Thyroid gland (tissue), 4 donors: ENCODE measurements around the gene TAS2R40. TPM values are rescaled to one million over a fixed set of nuclear protein-coding genes. Genes with fewer than 3 reads are reported as not detected.

Source experiments
- DNase-seq, 2 donors: peaks; one replicate each; pipeline ENCODE4 v3.0.0-alpha.2; 2019
- H3K27ac ChIP-seq, 3 donors: fragments of 200-600 bp; sonication (generic); 1 replicate in 2 of 3; 2 replicates in 1 of 3; pipeline ENCODE4 v1.5.1; 2016 to 2019; ENCODE audit warnings: mild to moderate bottlenecking in 1 of 3, moderate library complexity in 1 of 3
- H3K27me3 ChIP-seq: fragments of 200-600 bp; sonication (generic); one replicate; pipeline ENCODE4 v1.5.1; 2019
- H3K36me3 ChIP-seq, 2 donors: fragments of 200-600 bp; sonication (generic); one replicate each; pipeline ENCODE4 v1.5.1; 2016 to 2019
- H3K4me1 ChIP-seq, 2 donors: fragments of 200-600 bp; sonication (generic); one replicate each; pipeline ENCODE4 v1.5.1; 2017 to 2019
- H3K4me3 ChIP-seq, 3 donors: fragments of 200-600 bp; sonication (generic); replicated peaks in 1 of 3; 1 replicate in 2 of 3; 2 replicates in 1 of 3; pipeline ENCODE4 v1.5.1; 2016; ENCODE audit warnings: mild to moderate bottlenecking in 1 of 3
- H3K9me3 ChIP-seq: fragments of 200-600 bp; sonication (generic); one replicate; pipeline ENCODE4 v1.5.1; 2017
- POLR2A ChIP-seq, 2 donors: fragments of 450-650 bp; IDR thresholded peaks; one replicate each; pipeline ENCODE4 v1.6.1; 2017; ENCODE audit warnings: antibody characterized with exemption in 2 of 2, mild to moderate bottlenecking in 2 of 2, moderate library complexity in 1 of 2
- WGBS, 2 donors: methylation state at CpG; one replicate each; pipeline ENCODE4 v1.1.5; 2017; 5-methylcytosine and 5-hydroxymethylcytosine counted together
- intact Hi-C: fragments of 100-400 bp; cut with DNase I; formaldehyde crosslinking; loops from one replicate; pipeline ENCODE4 v1.15.1; 2023
- total RNA-seq, 4 donors: library from RNA; depleted of rRNA; stranded (reverse); fragments of >200 nt; gene quantifications; one replicate each; pipeline ENCODE4 v1.2.3, GENCODE V29; 2016
- TF ChIP-seq, protein P1 (sequence below), 6 experiments: fragments of 200-600 bp in 3 of 6; fragments of 450-650 bp in 3 of 6; sonication (generic) in 3 of 6; IDR thresholded peaks; one replicate each; pipeline ENCODE4 v1.5.1; 2016 to 2019; ENCODE audit warnings: antibody characterized with exemption in 6 of 6, mild to moderate bottlenecking in 2 of 6, inconsistent platforms in 1 of 6, moderate library complexity in 1 of 6

TAS2R40 gene
- total RNA-seq, 4 donors from 2014 or later: not detected

DNA sequence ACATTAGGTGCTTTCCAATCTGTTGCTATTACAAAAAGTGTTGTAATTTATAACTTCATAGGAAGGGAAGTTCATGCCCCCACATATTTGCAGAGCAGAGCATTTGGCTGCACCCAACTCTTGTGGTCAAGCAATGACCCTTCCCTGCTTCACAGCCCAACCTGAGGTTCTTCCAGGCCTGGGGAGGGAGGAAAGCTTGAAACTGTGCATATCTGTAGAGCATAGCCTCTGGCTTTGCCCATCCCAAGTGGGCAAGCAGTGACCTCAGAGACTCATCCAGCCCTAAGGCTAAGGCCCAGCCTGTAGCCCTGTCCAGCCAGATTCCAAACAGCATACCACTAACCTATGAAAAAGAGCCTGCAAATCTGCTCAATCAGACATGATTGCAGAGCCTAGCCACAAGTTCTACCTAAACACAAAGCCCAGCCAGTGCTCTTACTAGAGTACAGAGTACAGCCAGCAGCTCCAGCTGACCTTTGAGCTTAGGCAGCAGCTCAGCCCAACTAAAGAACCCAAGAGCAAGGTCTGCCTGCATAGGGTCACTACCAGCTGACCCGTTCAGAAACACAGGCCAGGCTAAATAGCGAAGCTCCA lies 27.0 kb downstream of the TAS2R40 start:
- intact Hi-C loops: no loop called here
- no peaks in the 10 kb centered on the region for H3K36me3 ChIP-seq
- no peaks in the 10 kb centered on the region for H3K27me3 ChIP-seq
- H3K27ac ChIP-seq: no peak overlapping the region
- WGBS, 2 donors: 82 to 100% methylated on average over 2 of the region's 2 CpGs
- H3K4me1 ChIP-seq: no peaks in the 10 kb centered on the region
- no peak for DNase-seq
- no peak overlapping the region for H3K4me3 ChIP-seq
- no peaks in the 10 kb centered on the region for H3K9me3 ChIP-seq
- no peak for TF ChIP-seq POLR2A (IDR thresholded peaks at IDR 0.05)
- TF ChIP-seq, protein P1, sequence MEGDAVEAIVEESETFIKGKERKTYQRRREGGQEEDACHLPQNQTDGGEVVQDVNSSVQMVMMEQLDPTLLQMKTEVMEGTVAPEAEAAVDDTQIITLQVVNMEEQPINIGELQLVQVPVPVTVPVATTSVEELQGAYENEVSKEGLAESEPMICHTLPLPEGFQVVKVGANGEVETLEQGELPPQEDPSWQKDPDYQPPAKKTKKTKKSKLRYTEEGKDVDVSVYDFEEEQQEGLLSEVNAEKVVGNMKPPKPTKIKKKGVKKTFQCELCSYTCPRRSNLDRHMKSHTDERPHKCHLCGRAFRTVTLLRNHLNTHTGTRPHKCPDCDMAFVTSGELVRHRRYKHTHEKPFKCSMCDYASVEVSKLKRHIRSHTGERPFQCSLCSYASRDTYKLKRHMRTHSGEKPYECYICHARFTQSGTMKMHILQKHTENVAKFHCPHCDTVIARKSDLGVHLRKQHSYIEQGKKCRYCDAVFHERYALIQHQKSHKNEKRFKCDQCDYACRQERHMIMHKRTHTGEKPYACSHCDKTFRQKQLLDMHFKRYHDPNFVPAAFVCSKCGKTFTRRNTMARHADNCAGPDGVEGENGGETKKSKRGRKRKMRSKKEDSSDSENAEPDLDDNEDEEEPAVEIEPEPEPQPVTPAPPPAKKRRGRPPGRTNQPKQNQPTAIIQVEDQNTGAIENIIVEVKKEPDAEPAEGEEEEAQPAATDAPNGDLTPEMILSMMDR (IDR thresholded peaks at IDR 0.05): no peak

DNA sequence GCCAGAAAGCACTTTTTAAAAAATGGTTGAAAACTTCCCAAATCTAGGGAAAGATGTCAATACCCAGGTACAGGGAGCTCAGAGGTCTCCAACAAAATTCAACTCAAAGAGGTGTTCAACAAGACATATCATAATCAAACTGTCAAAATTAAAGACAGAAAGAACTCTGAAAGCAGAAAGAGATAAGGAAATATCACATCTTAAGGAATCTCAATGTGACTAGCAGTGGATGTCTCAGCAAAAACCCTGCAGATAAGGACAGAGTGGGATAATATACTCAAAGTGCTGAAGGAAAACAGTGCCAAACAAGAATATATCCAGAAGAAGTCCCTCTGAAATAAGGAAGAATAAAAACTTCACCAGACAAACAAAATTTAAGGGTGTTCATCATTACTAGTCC lies 28.4 kb downstream of the TAS2R40 start:
- H3K4me3 ChIP-seq: no peak overlapping the region
- no peaks in the 10 kb centered on the region for H3K36me3 ChIP-seq
- H3K4me1 ChIP-seq: no peaks in the 10 kb centered on the region
- intact Hi-C loops: no loop called here
- no peaks in the 10 kb centered on the region for H3K9me3 ChIP-seq
- TF ChIP-seq, protein P1 (IDR thresholded peaks at IDR 0.05): no peak
- TF ChIP-seq POLR2A (IDR thresholded peaks at IDR 0.05): no peak
- no peaks in the 10 kb centered on the region for H3K27me3 ChIP-seq
- no peak overlapping the region for H3K27ac ChIP-seq
- no peak for DNase-seq

DNA sequence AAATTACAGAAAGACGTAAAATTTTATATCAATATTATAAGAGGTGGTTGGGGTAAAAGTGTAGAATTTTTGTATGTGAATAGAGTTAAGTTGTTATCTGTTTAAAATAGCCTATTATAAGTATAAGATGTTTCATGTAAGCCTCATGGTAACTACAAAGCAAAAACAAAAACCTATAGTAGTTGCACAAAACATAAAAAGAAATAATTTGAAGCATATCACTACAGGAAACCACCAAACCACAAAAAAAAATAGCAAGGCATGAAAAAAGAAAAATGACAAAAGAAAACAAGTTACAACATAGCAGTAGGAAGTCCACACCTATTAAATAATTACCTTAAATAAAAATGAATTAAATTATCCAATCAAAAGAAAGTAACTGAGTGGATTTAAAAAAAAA lies 29.0 kb downstream of the TAS2R40 start:
- intact Hi-C loops: no loop called here
- no peak for DNase-seq
- no peak overlapping the region for H3K27ac ChIP-seq
- H3K9me3 ChIP-seq: no peaks in the 10 kb centered on the region
- no peak overlapping the region for H3K4me3 ChIP-seq
- H3K36me3 ChIP-seq: no peaks in the 10 kb centered on the region
- no peaks in the 10 kb centered on the region for H3K27me3 ChIP-seq
- TF ChIP-seq, protein P1 (IDR thresholded peaks at IDR 0.05): no peak
- TF ChIP-seq POLR2A (IDR thresholded peaks at IDR 0.05): no peak
- WGBS, 2 donors: 95 to 97% methylated on average over 1 of the region's 1 CpG
- H3K4me1 ChIP-seq: no peaks in the 10 kb centered on the region

DNA sequence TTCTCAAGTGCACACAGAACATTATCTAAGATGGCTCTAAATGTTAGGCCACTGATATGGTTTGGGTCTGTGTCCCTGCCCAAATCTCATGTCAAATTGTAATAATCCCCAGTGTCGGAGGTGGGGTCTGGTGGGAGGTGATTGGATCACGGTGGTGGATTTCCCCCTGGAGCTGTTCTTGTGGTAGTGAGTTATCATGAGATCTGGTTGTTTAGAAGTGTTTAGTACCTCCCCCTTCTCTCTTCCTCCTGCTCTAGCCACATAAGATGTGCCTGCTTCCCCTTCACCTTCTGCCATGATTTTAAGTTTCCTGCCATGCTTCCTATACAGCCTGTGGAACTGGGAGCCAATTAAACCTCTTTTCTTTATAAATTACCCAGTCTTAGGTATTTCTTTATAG lies 30.2 kb downstream of the TAS2R40 start:
- no peak for TF ChIP-seq POLR2A (IDR thresholded peaks at IDR 0.05)
- Histone ChIP-seq H3K4me1 (no peaks in the 10 kb centered on the region), H3K4me3 (no peak overlapping the region), H3K27me3 (no peaks in the 10 kb centered on the region), H3K36me3 (no peaks in the 10 kb centered on the region), H3K9me3 (no peaks in the 10 kb centered on the region), H3K27ac (no peak overlapping the region)
- no peak for DNase-seq
- intact Hi-C loops: no loop called here
- WGBS, 2 donors: 88 to 92% methylated on average over 2 of the region's 2 CpGs

DNA sequence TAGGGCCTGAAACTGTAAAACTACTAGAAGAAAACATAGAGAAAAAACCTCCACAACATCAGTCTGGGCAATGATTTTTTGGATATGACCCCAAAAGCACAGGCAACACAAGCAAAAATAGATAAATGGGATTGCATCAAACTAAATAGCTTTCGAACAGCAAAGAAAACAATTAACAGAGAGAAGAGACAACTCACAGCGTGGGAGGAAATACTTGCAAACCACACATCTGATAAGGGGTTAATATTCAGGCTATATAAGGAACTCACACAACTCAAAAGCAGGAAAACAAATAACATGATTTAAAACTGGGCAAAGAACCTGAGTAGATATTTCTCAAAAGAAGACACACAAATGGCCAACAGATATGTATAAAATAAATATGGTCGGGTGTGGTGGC lies 33.7 kb downstream of the TAS2R40 start:
- intact Hi-C loops: no loop called here
- no peaks in the 10 kb centered on the region for H3K36me3 ChIP-seq
- 84 to 88% methylated on average over 3 of the region's 3 CpGs for WGBS, 2 donors
- H3K4me3 ChIP-seq: no peak overlapping the region
- peaks cover 0 to 4% of the 10 kb centered on the region in 2 donors for H3K4me1 ChIP-seq
- no peaks in the 10 kb centered on the region for H3K27me3 ChIP-seq
- no peak for DNase-seq
- H3K9me3 ChIP-seq: no peaks in the 10 kb centered on the region
- no peak overlapping the region for H3K27ac ChIP-seq
- TF ChIP-seq POLR2A (IDR thresholded peaks at IDR 0.05): no peak
- TF ChIP-seq, protein P1 (IDR thresholded peaks at IDR 0.05): no peak

DNA sequence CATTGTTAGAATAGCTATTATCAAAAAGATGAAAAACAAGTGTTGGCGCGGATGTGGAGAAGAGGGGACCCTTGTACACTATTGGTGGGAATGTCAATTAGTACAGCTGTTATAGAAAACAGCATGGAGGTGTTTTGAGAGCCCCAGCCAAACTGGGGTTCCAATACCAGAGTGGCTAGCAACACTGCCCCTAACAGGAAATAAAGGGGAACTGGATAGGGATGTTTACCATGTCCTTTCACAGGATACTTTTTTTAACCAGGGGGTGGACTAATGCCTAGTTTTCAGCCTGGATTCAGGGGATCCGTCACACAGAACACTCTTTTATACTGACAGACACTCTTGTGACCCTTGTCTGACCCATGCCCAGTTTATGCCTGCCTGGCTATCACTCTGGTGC lies 34.5 kb downstream of the TAS2R40 start:
- Histone ChIP-seq H3K36me3 (no peaks in the 10 kb centered on the region), H3K4me1 (peaks cover 0 to 4% of the 10 kb centered on the region in 2 donors), H3K9me3 (no peaks in the 10 kb centered on the region), H3K4me3 (no peak overlapping the region), H3K27ac (no peak overlapping the region), H3K27me3 (no peaks in the 10 kb centered on the region)
- TF ChIP-seq, protein P1 (IDR thresholded peaks at IDR 0.05): no peak
- TF ChIP-seq POLR2A (IDR thresholded peaks at IDR 0.05): no peak
- 94 to 95% methylated on average over 3 of the region's 3 CpGs for WGBS, 2 donors
- intact Hi-C loops: no loop called here
- no peak for DNase-seq
